PC-3 (cell line): ENCODE results near the gene USP32. TPM values are rescaled to one million over a fixed set of nuclear protein-coding genes. Genes with fewer than 3 reads are reported as not detected.

Experiments
- ATAC-seq: fragments of 200-7000 bp; cut with Tn5 transposase; 2 replicates; pipeline ENCODE4 v1.9.1; 2020; ENCODE audit warnings: mild to moderate bottlenecking, moderate library complexity
- BruUV-seq: library from RNA; stranded (reverse); fragments of 400-500 nt; replicated peaks from 2 replicates; lab custom pipeline; 2021; lab: Mats Ljungman, UMichigan
- CTCF ChIA-PET: fragments of 300-600 bp; sonication (Branson Sonifier 250); formaldehyde crosslinking; loops from one replicate; lab custom pipeline; 2022; ENCODE audit warnings: antibody characterized with exemption; lab: Charles Lee
- POLR2A ChIA-PET: fragments of 300-600 bp; sonication (Branson Sonifier 250); formaldehyde crosslinking; loops from one replicate; lab custom pipeline; 2022; ENCODE audit warnings: antibody characterized with exemption; ENCODE audit not compliant: unreplicated experiment; lab: Charles Lee
- DNase-seq: peaks from one replicate; pipeline ENCODE4 v3.0.0-alpha.2; 2015
- H2AFZ ChIP-seq: fragments of 300-600 bp; sonication (generic); 2 replicates; pipeline ENCODE4 v1.6.0; 2016; ENCODE audit warnings: antibody characterized with exemption, low read length
- H3F3A ChIP-seq: fragments of 300-600 bp; sonication (generic); one replicate; pipeline ENCODE4 v1.6.0; 2017; ENCODE audit warnings: antibody characterized with exemption, low read length, control low read depth, mild to moderate bottlenecking; ENCODE audit not compliant: unreplicated experiment
- H3K27ac ChIP-seq: fragments of 300-600 bp; sonication (generic); 2 replicates; pipeline ENCODE4 v1.5.1; 2016; ENCODE audit warnings: mild to moderate bottlenecking, low read length
- H3K27me3 ChIP-seq: fragments of 300-600 bp; sonication (generic); 2 replicates; pipeline ENCODE4 v1.6.1; 2016; ENCODE audit warnings: low read length, mixed read lengths
- H3K36me3 ChIP-seq: fragments of 300-600 bp; sonication (generic); 2 replicates; pipeline ENCODE4 v1.6.1; 2016; ENCODE audit warnings: low read depth, mixed run types, low read length, mixed read lengths
- H3K4me1 ChIP-seq: fragments of 300-600 bp; sonication (generic); 2 replicates; pipeline ENCODE4 v1.5.1; 2016; ENCODE audit warnings: low read length; ENCODE audit not compliant: insufficient read depth
- H3K4me2 ChIP-seq: fragments of 300-600 bp; sonication (generic); 2 replicates; pipeline ENCODE4 v1.6.0; 2016; ENCODE audit warnings: low read length
- H3K4me3 ChIP-seq: fragments of 300-600 bp; sonication (generic); 2 replicates; pipeline ENCODE4 v1.5.1; 2016; ENCODE audit warnings: mild to moderate bottlenecking, low read length, mixed read lengths
- H3K79me2 ChIP-seq: fragments of 300-600 bp; sonication (generic); 2 replicates; pipeline ENCODE4 v1.6.1; 2017; ENCODE audit warnings: low read length, mixed read lengths
- H3K9ac ChIP-seq: fragments of 300-600 bp; sonication (generic); 2 replicates; pipeline ENCODE4 v1.6.0; 2016; ENCODE audit warnings: mild to moderate bottlenecking, low read length
- H3K9me2 ChIP-seq: fragments of 300-600 bp; sonication (generic); replicated peaks from 2 replicates; pipeline ENCODE4 v1.6.1; 2016; ENCODE audit warnings: mixed run types, low read length, mixed read lengths
- H3K9me3 ChIP-seq: fragments of 300-600 bp; sonication (generic); 2 replicates; pipeline ENCODE4 v1.6.1; 2016; ENCODE audit warnings: low read length, mixed read lengths
- H4K20me1 ChIP-seq: fragments of 300-600 bp; sonication (generic); 2 replicates; pipeline ENCODE4 v1.6.1; 2016; ENCODE audit warnings: low read length, mixed read lengths
- EZH2 ChIP-seq: fragments of 300-600 bp; sonication (generic); IDR thresholded peaks from one replicate; pipeline ENCODE4 v1.6.1; 2017; ENCODE audit warnings: antibody characterized with exemption, mild to moderate bottlenecking, low read length; ENCODE audit not compliant: unreplicated experiment
- EZH2phosphoT487 ChIP-seq: fragments of 300-600 bp; sonication (generic); IDR thresholded peaks from 2 replicates; pipeline ENCODE4 v1.6.1; 2018; ENCODE audit warnings: mild to moderate bottlenecking, antibody characterized with exemption, low read length, borderline replicate concordance
- intact Hi-C: fragments of 100-400 bp; cut with micrococcal nuclease; formaldehyde crosslinking; loops from 2 replicates; pipeline ENCODE4 v1.9.0; 2023
- total RNA-seq: library from RNA; depleted of rRNA; stranded (reverse); fragments of >200 nt; gene quantifications from 2 replicates; pipeline ENCODE4 v1.2.3, GENCODE V29; 2014
- TF ChIP-seq, protein P1 (sequence below): fragments of 300-600 bp; sonication (generic); conservative IDR thresholded peaks from 2 replicates; pipeline ENCODE4 v1.5.1; 2017; ENCODE audit warnings: antibody characterized with exemption, low read depth, mild to moderate bottlenecking, low read length

The USP32 gene
- total RNA-seq, 1 experiment from 2014 or later = 34.1 TPM

DNA sequence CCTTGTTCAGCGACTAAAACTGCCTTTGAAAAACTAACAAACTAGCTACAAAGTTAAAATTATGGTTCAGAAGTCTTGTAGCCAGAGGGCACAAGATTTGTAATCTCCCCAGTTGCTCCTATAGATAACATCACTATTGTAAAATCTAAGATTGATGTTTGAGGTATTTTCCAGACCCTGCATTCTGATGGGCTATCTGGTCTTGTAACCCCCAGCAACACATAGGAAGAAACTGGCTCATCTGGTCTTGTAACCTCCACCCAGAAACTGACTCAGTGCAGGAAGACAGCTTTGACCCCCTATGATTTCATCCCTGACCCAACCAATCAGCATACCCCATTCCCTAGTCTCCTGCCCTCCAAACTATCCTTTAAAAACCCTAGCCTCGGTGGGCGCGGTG lies 18.1 kb upstream of the USP32 start:
- no peaks in the 10 kb centered on the region for H3K9me2 ChIP-seq
- no peak for TF ChIP-seq EZH2
- ChIA-PET POLR2A (no interaction called here), CTCF (no interaction called here)
- DNase-seq (peak; percentile 21), ATAC-seq (no peak)
- no peak overlapping the region for H2AFZ ChIP-seq
- intact Hi-C loops = no loop called here
- no peaks in the 10 kb centered on the region for H3K36me3 ChIP-seq
- 0 out of 2 replicates have a peak, but pooled peaks cover 4% of the 10 kb centered on the region for H3K9me3 ChIP-seq
- H4K20me1 ChIP-seq = no peaks in the 10 kb centered on the region
- H3K27ac ChIP-seq = no peak overlapping the region
- no peaks in the 10 kb centered on the region for H3K4me1 ChIP-seq
- no peaks in the 10 kb centered on the region for H3K27me3 ChIP-seq
- no peaks in the 10 kb centered on the region for H3K79me2 ChIP-seq
- H3F3A ChIP-seq = no peaks in the 10 kb centered on the region
- no peak overlapping the region for H3K9ac ChIP-seq
- no TSS peak for BruUV-seq
- H3K4me2 ChIP-seq = no peak overlapping the region
- no peak overlapping the region for H3K4me3 ChIP-seq

DNA sequence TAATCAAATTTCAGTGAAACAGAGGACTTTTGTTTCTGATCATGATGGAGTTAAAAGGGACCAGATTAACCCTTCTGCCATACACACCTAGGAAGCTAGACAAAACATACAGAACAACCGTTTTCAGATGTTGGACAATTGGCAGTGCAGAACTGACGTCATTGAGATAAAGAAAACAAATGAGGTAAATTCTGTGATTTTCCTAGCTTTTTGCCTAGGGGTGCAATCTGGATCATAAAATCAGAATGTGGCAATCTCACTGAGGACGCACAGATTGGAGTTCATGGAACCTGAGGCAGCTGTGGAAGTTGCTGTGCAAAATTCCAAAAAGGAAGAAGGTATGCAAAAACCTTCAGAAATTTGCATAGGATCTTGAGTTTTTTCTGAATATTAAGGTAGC lies 15.0 kb upstream of the USP32 start:
- 0 out of 2 replicates have a peak, but pooled peaks cover 4% of the 10 kb centered on the region for H3K9me3 ChIP-seq
- H3K36me3 ChIP-seq = no peaks in the 10 kb centered on the region
- DNase-seq = no peak
- intact Hi-C loops = no loop called here
- H3K27me3 ChIP-seq = no peaks in the 10 kb centered on the region
- no peak for ATAC-seq
- no peaks in the 10 kb centered on the region for H3K9me2 ChIP-seq
- no peaks in the 10 kb centered on the region for H3K79me2 ChIP-seq
- H3K4me2 ChIP-seq = no peak overlapping the region
- H3K4me1 ChIP-seq = no peaks in the 10 kb centered on the region
- POLR2A ChIA-PET = no interaction called here
- H2AFZ ChIP-seq = no peak overlapping the region
- no peaks in the 10 kb centered on the region for H3F3A ChIP-seq
- no peak overlapping the region for H3K9ac ChIP-seq
- TF ChIP-seq EZH2phosphoT487 = no peak
- TF ChIP-seq, protein P1, sequence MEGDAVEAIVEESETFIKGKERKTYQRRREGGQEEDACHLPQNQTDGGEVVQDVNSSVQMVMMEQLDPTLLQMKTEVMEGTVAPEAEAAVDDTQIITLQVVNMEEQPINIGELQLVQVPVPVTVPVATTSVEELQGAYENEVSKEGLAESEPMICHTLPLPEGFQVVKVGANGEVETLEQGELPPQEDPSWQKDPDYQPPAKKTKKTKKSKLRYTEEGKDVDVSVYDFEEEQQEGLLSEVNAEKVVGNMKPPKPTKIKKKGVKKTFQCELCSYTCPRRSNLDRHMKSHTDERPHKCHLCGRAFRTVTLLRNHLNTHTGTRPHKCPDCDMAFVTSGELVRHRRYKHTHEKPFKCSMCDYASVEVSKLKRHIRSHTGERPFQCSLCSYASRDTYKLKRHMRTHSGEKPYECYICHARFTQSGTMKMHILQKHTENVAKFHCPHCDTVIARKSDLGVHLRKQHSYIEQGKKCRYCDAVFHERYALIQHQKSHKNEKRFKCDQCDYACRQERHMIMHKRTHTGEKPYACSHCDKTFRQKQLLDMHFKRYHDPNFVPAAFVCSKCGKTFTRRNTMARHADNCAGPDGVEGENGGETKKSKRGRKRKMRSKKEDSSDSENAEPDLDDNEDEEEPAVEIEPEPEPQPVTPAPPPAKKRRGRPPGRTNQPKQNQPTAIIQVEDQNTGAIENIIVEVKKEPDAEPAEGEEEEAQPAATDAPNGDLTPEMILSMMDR = no peak
- no peak for TF ChIP-seq EZH2
- no TSS peak for BruUV-seq
- H4K20me1 ChIP-seq = no peaks in the 10 kb centered on the region
- H3K4me3 ChIP-seq = no peak overlapping the region
- CTCF ChIA-PET = interaction anchor here (0.5 kb wide), 1 partner anchor 15 kb away, joined by 5 read pairs; the partner anchor contains the start of gene USP32
- H3K27ac ChIP-seq = no peak overlapping the region

DNA sequence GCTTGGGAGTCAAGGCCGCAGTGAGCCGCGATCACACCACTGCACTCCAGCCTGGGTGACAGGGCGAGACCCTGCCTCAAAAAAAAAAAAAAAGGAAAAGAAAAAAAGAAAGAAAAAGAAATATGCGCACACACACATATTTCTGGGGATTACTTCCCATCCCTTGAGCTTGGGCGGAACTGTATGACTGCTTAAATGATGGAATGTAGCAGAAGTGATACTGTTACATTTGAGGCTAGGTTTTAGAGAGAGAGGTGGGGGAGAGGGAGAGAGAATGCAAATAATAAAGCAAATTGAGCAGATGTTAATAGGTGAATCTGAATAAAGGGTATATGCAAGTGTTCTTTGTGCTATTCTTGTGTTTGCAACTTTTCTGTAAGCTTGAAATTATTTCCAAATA lies 12.0 kb upstream of the USP32 start:
- Histone ChIP-seq H3K4me1 (no peaks in the 10 kb centered on the region), H3K4me2 (no peak overlapping the region), H3K9ac (no peak overlapping the region), H3K4me3 (no peak overlapping the region), H2AFZ (no peak overlapping the region), H3K9me2 (no peaks in the 10 kb centered on the region), H3K79me2 (no peaks in the 10 kb centered on the region), H3K9me3 (no peaks in the 10 kb centered on the region), H3F3A (no peaks in the 10 kb centered on the region), H3K27me3 (no peaks in the 10 kb centered on the region), H3K36me3 (no peaks in the 10 kb centered on the region), H4K20me1 (no peaks in the 10 kb centered on the region), H3K27ac (no peak overlapping the region)
- DNase-seq (no peak), ATAC-seq (no peak)
- CTCF ChIA-PET = no interaction called here
- intact Hi-C loops = no loop called here
- no TSS peak for BruUV-seq
- POLR2A ChIA-PET = no interaction called here
- TF ChIP-seq EZH2phosphoT487 = no peak
- TF ChIP-seq, protein P1 = no peak
- TF ChIP-seq EZH2 = no peak
